ENCODE data around the gene TSSK3. TPM values are rescaled to one million over a fixed set of nuclear protein-coding genes. Genes with fewer than 3 reads are reported as not detected.
A peak's percentile ranks its signal among the peaks of the same experiment; 100 is the strongest.

TSSK3 gene
- total and polyA plus RNA-seq, 9 of the 15 experiments (the other 6 are each of a cell fraction or from before 2014, with no cell fraction given) = 0.27 to 2.8 (median 1.9) TPM

DNA sequence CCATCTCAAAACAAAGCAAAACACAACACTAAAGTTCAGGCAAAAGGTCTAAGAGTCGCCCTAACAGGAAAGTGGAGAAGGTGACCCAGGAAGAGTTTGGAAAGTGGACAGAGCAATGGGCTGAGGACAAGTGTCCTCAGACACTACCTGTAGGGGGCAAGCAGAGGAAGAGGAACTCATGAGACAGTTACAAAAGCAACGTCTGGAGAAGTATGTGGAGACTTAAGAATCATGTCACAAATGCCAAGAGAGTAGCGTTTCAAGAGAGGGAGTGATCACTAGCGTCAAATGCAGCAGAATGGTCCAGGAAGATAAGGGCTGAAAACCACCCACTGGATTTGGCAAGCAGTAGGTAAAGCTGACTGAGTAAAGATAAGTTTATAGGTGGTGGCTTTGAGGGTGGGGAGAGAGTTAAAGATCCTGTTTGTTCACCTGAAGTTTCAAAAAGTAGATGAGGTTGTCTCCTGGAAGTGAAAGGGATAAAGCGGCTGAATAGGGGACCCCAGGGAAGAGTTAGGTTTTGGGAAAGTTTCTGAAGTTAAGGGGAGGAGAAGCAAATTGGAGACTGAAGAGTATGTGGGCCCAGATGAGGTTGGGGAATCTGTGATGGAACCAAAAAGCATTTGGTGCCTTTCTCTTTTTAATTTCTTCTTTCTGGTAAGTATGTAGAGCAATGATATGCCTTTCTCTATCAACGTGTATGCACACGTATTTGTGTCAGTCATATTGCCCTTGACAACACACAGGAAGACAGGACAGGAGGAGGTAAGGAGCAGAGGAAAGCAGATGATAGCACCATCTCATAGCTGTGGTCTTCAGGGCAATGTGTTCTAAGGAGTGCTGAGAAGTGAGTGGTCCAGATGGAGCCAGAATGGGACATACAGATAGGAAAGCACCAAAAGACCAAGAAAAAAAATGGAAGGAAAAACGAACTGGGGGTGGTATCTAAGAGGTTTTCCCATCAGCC is 28.8 kb downstream of the TSSK3 start (continued):
- TF ChIP-seq, protein P1, sequence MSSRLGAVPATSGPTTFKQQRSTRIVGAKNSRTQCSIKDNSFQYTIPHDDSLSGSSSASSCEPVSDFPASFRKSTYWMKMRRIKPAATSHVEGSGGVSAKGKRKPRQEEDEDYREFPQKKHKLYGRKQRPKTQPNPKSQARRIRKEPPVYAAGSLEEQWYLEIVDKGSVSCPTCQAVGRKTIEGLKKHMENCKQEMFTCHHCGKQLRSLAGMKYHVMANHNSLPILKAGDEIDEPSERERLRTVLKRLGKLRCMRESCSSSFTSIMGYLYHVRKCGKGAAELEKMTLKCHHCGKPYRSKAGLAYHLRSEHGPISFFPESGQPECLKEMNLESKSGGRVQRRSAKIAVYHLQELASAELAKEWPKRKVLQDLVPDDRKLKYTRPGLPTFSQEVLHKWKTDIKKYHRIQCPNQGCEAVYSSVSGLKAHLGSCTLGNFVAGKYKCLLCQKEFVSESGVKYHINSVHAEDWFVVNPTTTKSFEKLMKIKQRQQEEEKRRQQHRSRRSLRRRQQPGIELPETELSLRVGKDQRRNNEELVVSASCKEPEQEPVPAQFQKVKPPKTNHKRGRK (tag; IDR thresholded peaks at IDR 0.05) = no peak
- TF ChIP-seq, protein P2, sequence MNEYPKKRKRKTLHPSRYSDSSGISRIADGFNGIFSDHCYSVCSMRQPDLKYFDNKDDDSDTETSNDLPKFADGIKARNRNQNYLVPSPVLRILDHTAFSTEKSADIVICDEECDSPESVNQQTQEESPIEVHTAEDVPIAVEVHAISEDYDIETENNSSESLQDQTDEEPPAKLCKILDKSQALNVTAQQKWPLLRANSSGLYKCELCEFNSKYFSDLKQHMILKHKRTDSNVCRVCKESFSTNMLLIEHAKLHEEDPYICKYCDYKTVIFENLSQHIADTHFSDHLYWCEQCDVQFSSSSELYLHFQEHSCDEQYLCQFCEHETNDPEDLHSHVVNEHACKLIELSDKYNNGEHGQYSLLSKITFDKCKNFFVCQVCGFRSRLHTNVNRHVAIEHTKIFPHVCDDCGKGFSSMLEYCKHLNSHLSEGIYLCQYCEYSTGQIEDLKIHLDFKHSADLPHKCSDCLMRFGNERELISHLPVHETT (CRISPR knock-in tag; conservative IDR thresholded peaks at IDR 0.05 in 1 of 2, IDR thresholded peaks at IDR 0.05 in 1 of 2) = peak in 1 of 2 experiments; percentile 79; a peak in 1 of 4 replicates
- TF ChIP-seq ZNF24 (IDR thresholded peaks at IDR 0.05) = peak; percentile 24; the same call in 1 of the 2 replicates
- peak; percentile 46 for TF ChIP-seq CTCFL (IDR thresholded peaks at IDR 0.05; ENCODE audit: borderline replicate concordance, insufficient read depth, low read depth, low read length, poor library complexity, severe bottlenecking)
- TF ChIP-seq SMARCA4 (IDR thresholded peaks at IDR 0.05) = peak; percentile 100
- TF ChIP-seq ELF4 (CRISPR knock-in tag; IDR thresholded peaks at IDR 0.05) = no peak; the same call in 1 of the 2 replicates
- no peak for TF ChIP-seq IRF2 (CRISPR knock-in tag; IDR thresholded peaks at IDR 0.05)
- peak; percentile 84; the same call in 1 of the 2 replicates for TF ChIP-seq ERF (CRISPR knock-in tag; IDR thresholded peaks at IDR 0.05)
- TF ChIP-seq ZNF780A (CRISPR knock-in tag; IDR thresholded peaks at IDR 0.05) = no peak
- TF ChIP-seq, protein P3, sequence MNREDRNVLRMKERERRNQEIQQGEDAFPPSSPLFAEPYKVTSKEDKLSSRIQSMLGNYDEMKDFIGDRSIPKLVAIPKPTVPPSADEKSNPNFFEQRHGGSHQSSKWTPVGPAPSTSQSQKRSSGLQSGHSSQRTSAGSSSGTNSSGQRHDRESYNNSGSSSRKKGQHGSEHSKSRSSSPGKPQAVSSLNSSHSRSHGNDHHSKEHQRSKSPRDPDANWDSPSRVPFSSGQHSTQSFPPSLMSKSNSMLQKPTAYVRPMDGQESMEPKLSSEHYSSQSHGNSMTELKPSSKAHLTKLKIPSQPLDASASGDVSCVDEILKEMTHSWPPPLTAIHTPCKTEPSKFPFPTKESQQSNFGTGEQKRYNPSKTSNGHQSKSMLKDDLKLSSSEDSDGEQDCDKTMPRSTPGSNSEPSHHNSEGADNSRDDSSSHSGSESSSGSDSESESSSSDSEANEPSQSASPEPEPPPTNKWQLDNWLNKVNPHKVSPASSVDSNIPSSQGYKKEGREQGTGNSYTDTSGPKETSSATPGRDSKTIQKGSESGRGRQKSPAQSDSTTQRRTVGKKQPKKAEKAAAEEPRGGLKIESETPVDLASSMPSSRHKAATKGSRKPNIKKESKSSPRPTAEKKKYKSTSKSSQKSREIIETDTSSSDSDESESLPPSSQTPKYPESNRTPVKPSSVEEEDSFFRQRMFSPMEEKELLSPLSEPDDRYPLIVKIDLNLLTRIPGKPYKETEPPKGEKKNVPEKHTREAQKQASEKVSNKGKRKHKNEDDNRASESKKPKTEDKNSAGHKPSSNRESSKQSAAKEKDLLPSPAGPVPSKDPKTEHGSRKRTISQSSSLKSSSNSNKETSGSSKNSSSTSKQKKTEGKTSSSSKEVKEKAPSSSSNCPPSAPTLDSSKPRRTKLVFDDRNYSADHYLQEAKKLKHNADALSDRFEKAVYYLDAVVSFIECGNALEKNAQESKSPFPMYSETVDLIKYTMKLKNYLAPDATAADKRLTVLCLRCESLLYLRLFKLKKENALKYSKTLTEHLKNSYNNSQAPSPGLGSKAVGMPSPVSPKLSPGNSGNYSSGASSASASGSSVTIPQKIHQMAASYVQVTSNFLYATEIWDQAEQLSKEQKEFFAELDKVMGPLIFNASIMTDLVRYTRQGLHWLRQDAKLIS (CRISPR knock-in tag; IDR thresholded peaks at IDR 0.05) = peak; percentile 79; the same call in 1 of the 2 replicates
- TF ChIP-seq FOS (IDR thresholded peaks at IDR 0.05; ENCODE audit: extremely low read depth, insufficient read length) = no peak
- peak; percentile 58; the same call in 1 of the 2 replicates for TF ChIP-seq KLF13 (tag; IDR thresholded peaks at IDR 0.05; ENCODE audit: borderline replicate concordance, low read depth)
- TF ChIP-seq ZBTB5 (IDR thresholded peaks at IDR 0.05) = peak; percentile 17; the same call in 1 of the 2 replicates
- no peak for TF ChIP-seq POLR3A (IDR thresholded peaks at IDR 0.05; ENCODE audit: borderline replicate concordance, extremely low read depth, insufficient read depth, insufficient read length)
